BLaER1 (cell line): ENCODE results near the gene GYG2.

Source experiments
- H3K27ac ChIP-seq: shearing (Covaris generic); formaldehyde crosslinking; 2 replicates; pipeline ENCODE4 v1.8.1; 2022
- H3K27me3 ChIP-seq: shearing (Covaris generic); formaldehyde crosslinking; 2 replicates; pipeline ENCODE4 v1.8.1; 2022
- H3K36me3 ChIP-seq: shearing (Covaris generic); formaldehyde crosslinking; 2 replicates; pipeline ENCODE4 v1.8.1; 2022
- H3K4me1 ChIP-seq: shearing (Covaris generic); formaldehyde crosslinking; 2 replicates; pipeline ENCODE4 v1.8.1; 2022
- H3K4me2 ChIP-seq: shearing (Covaris generic); formaldehyde crosslinking; 2 replicates; pipeline ENCODE4 v1.8.1; 2022
- H3K4me3 ChIP-seq: shearing (Covaris generic); formaldehyde crosslinking; 2 replicates; pipeline ENCODE4 v1.8.1; 2022
- H3K9ac ChIP-seq: shearing (Covaris generic); formaldehyde crosslinking; 2 replicates; pipeline ENCODE4 v1.8.1; 2022
- H3K9me3 ChIP-seq: shearing (Covaris generic); formaldehyde crosslinking; 2 replicates; pipeline ENCODE4 v1.8.1; 2022
- H4K20me1 ChIP-seq: shearing (Covaris generic); formaldehyde crosslinking; 2 replicates; pipeline ENCODE4 v1.8.1; 2022
- Cebpa-rat ChIP-seq: shearing (Covaris generic); IDR thresholded peaks from 2 replicates; pipeline ENCODE4 v1.8.1; 2022

The GYG2 gene

GRCh38 chrX:2898846-2899512 lies 70.2 kb downstream of the GYG2 start:
- Histone ChIP-seq H4K20me1 (no peaks in the 10 kb centered on the region), H3K4me2 (peak overlapping the region; percentile 73; the same call in 1 of the 2 replicates), H3K27me3 (no peaks in the 10 kb centered on the region), H3K27ac (no peak overlapping the region), H3K36me3 (peaks cover 1% of the 10 kb centered on the region; the same call in 1 of the 2 replicates), H3K4me1 (peaks cover 34% of the 10 kb centered on the region), H3K9me3 (peaks cover 13% of the 10 kb centered on the region), H3K4me3 (no peak overlapping the region), H3K9ac (no peak overlapping the region)
- TF ChIP-seq Cebpa-rat, result no peak

DNA sequence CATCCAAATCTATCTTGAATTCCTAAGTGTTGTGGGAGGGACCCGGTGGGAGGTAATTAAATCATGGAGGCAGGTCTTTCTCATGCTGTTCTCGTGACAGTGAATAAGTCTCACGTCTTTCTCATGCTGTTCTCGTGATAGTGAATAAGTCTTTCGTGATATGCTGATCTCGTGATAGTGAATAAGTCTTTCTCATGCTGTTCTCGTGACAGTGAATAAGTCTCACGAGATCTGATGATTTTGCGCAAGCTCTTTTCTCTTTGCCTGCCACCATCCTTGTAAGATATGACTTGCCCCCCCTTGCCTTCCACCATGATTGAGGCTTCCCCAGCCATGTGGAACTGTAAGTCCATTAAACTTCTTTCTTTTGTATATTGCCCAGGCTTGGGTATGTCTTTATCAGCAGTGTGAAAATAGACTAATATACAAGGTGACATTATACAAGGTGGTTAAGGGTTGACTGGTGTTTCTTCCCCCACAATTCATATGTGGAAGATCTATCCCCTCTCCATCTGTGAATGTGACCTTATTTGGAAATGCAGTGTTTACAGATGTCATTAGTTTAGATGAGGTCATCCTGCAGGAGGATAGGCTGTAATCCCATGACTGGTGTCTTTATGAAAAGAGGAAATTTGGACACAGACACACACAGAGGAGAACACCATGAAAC lies 72.8 kb downstream of the GYG2 start:
- Histone ChIP-seq H3K9ac (no peak overlapping the region), H4K20me1 (no peaks in the 10 kb centered on the region), H3K36me3 (peaks cover 26% of the 10 kb centered on the region), H3K27ac (no peak overlapping the region), H3K4me2 (no peak overlapping the region), H3K4me3 (no peak overlapping the region), H3K9me3 (peaks cover 26% of the 10 kb centered on the region), H3K27me3 (no peaks in the 10 kb centered on the region), H3K4me1 (peaks cover 25% of the 10 kb centered on the region)
- no peak for TF ChIP-seq Cebpa-rat

GRCh38 chrX:2902841-2903240 lies 74.1 kb downstream of the GYG2 start:
- H3K4me3 ChIP-seq, result no peak overlapping the region
- no peak overlapping the region for H3K9ac ChIP-seq
- peaks cover 26% of the 10 kb centered on the region for H3K9me3 ChIP-seq
- no peak overlapping the region for H3K27ac ChIP-seq
- H3K4me1 ChIP-seq, result peaks cover 14% of the 10 kb centered on the region
- H4K20me1 ChIP-seq, result no peaks in the 10 kb centered on the region
- H3K27me3 ChIP-seq, result no peaks in the 10 kb centered on the region
- no peak for TF ChIP-seq Cebpa-rat
- H3K36me3 ChIP-seq, result peaks cover 40% of the 10 kb centered on the region
- no peak overlapping the region for H3K4me2 ChIP-seq

DNA sequence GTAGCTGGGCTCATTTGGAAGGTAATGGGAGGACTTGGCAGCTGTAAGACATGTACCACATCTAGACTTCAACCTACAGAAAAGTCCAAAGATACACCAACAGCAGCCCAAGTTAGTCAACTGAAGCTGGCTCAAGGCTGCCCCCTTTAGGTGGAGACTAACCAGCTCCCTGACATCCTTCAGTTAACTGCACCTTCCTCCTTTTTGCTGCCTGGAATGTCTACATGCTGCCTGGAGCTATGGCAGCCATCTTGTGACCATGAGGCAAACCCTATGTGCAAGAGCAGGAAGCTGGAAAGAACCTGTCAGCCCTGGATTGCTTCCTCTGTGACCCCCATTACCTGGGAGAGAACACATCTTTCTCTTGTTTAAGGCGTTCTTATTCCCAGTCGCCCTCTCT lies 74.6 kb downstream of the GYG2 start:
- Histone ChIP-seq H3K36me3 (peaks cover 40% of the 10 kb centered on the region), H4K20me1 (no peaks in the 10 kb centered on the region)
- TF ChIP-seq Cebpa-rat, result no peak

DNA sequence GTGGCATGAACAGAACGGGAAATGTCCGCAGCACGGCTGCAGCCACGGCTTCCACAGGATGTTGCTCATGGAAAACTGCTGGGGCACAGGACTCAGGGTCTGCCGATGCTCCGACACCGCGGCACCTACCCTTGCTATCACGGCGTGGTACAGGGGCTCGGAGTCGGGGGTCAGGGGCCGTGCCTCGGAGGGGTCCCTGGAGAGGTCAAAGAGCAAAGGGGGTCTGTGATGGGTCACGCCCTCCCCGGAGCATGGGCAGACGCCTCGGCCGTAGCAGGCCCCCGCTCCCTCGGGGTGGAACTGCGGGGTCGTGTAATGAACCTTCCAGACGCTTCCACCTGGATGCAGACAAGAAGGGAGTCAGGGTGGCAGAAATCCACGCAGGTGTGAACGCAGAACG lies 78.6 kb downstream of the GYG2 start:
- H3K27me3 ChIP-seq, result no peaks in the 10 kb centered on the region
- H4K20me1 ChIP-seq, result no peaks in the 10 kb centered on the region
- peaks cover 69% of the 10 kb centered on the region for H3K36me3 ChIP-seq
- H3K4me2 ChIP-seq, result no peak overlapping the region
- H3K9me3 ChIP-seq, result peaks cover 26% of the 10 kb centered on the region
- H3K27ac ChIP-seq, result no peak overlapping the region
- no peak for TF ChIP-seq Cebpa-rat
- no peak overlapping the region for H3K9ac ChIP-seq
- no peaks in the 10 kb centered on the region for H3K4me1 ChIP-seq
- no peak overlapping the region for H3K4me3 ChIP-seq

More for the DNA sequence above, 74.6 kb downstream of the GYG2 start:
- Histone ChIP-seq H3K4me2 (no peak overlapping the region), H3K27ac (no peak overlapping the region), H3K9ac (no peak overlapping the region), H3K4me1 (peaks cover 9% of the 10 kb centered on the region), H3K4me3 (no peak overlapping the region), H3K27me3 (no peaks in the 10 kb centered on the region), H3K9me3 (peaks cover 26% of the 10 kb centered on the region)

DNA sequence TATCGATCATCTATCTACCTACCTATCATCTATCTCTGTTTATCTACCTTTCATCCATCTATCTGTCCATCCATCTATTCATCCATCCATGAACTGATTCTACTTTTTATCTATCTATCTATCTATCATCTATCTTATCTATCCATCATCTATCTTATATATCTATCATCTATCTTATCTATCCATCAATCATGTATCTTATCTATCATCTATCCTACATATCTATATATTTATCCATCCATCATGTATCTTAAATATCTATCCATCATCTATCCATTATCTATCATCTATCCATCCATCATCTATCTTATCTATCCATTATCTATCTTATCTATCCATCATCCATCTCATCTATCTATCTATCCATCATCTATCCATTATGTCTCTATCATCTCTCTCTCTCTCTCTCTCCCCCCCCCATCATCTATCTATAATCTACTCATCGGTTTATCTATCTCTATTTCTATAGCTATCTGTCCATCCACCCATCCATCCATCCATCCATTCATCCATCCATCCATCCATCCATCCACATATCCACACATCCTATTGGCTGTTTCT lies 79.5 kb downstream of the GYG2 start:
- peaks cover 21% of the 10 kb centered on the region for H3K9me3 ChIP-seq
- no peaks in the 10 kb centered on the region for H3K27me3 ChIP-seq
- H4K20me1 ChIP-seq, result no peaks in the 10 kb centered on the region
- H3K4me1 ChIP-seq, result no peaks in the 10 kb centered on the region
- no peak overlapping the region for H3K27ac ChIP-seq
- no peak for TF ChIP-seq Cebpa-rat
- H3K36me3 ChIP-seq, result peaks cover 72% of the 10 kb centered on the region
- no peak overlapping the region for H3K9ac ChIP-seq
- no peak overlapping the region for H3K4me3 ChIP-seq
- no peak overlapping the region for H3K4me2 ChIP-seq

DNA sequence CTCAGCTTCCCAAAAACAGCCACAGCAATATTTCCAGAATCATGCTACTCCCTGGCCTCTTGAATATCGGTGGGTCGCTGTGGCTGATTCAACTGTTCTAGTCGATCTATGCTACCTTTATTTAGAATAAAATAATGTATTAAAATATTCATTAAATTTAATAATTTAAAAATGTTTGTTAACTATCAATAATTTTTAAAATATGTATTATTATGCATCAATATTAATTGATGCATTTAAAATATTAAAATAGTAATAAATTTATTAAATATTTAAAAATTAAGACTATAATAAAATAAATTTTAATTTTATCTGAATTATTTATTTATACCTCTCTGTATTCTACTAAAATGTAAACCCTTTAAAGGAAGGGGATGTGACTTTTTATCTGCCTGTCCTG lies 81.4 kb downstream of the GYG2 start:
- H3K4me2 ChIP-seq, result no peak overlapping the region
- no peaks in the 10 kb centered on the region for H3K27me3 ChIP-seq
- H4K20me1 ChIP-seq, result no peaks in the 10 kb centered on the region
- H3K4me3 ChIP-seq, result no peak overlapping the region
- H3K9ac ChIP-seq, result no peak overlapping the region
- H3K36me3 ChIP-seq, result peaks cover 78% of the 10 kb centered on the region
- no peaks in the 10 kb centered on the region for H3K4me1 ChIP-seq
- H3K27ac ChIP-seq, result no peak overlapping the region
- peaks cover 2% of the 10 kb centered on the region; the same call in 1 of the 2 replicates for H3K9me3 ChIP-seq
- TF ChIP-seq Cebpa-rat, result no peak

DNA sequence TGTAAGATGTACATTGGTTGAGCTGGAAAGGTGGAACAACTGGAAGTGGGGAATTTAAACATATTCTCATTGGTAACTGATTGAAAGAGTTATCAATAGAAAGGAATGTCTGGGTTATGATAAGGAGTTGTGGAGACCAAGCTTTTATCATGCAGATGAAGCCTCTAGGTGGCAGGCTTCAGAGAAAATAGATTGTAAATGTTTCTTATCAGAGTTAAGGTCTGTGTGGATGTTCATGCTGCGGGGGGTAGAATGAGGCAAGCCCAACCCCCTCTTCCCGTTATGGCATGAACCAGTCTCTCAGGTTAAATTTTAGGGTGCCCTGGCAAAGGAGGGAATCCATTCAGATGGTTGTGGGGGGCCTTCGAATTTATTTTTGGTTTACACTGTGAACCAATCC lies 84.4 kb downstream of the GYG2 start:
- peaks cover 80% of the 10 kb centered on the region for H3K36me3 ChIP-seq
- TF ChIP-seq Cebpa-rat, result no peak

DNA sequence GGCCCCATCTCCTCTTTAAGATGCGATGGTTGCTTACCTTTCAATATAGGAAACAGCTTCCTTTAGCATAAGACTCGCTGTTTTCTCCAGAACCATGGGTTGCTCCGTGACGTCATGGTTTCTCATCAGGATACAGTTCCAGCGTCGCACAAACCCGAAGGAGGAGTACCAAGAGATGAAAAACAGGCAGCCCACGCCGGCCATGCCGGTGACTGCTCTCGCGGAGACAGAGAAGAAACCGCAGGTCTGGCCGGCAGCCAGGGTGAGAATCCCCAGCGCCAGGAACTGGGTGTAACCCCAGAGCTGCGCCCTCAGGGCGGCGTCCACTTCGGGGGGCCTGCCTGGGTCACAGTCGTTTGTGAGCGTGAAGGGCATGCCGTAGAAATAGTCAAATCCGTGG lies 89.0 kb downstream of the GYG2 start:
- H3K9me3 ChIP-seq, result peaks cover 29% of the 10 kb centered on the region
- no peak overlapping the region for H3K4me2 ChIP-seq
- peaks cover 92% of the 10 kb centered on the region for H3K36me3 ChIP-seq
- H3K4me3 ChIP-seq, result no peak overlapping the region
- H4K20me1 ChIP-seq, result no peaks in the 10 kb centered on the region
- H3K27ac ChIP-seq, result no peak overlapping the region
- H3K9ac ChIP-seq, result no peak overlapping the region
- TF ChIP-seq Cebpa-rat, result no peak
- no peaks in the 10 kb centered on the region for H3K27me3 ChIP-seq
- no peaks in the 10 kb centered on the region for H3K4me1 ChIP-seq

More for the DNA sequence above, 84.4 kb downstream of the GYG2 start:
- Histone ChIP-seq H3K4me2 (no peak overlapping the region), H3K27me3 (no peaks in the 10 kb centered on the region), H4K20me1 (no peaks in the 10 kb centered on the region), H3K4me3 (no peak overlapping the region), H3K27ac (no peak overlapping the region), H3K9ac (no peak overlapping the region), H3K9me3 (peaks cover 27% of the 10 kb centered on the region), H3K4me1 (no peaks in the 10 kb centered on the region)

GRCh38 chrX:2921193-2921592 lies 92.5 kb downstream of the GYG2 start:
- TF ChIP-seq Cebpa-rat, result no peak
- Histone ChIP-seq H3K4me2 (no peak overlapping the region), H3K27ac (no peak overlapping the region), H3K36me3 (peaks cover 84% of the 10 kb centered on the region), H3K9ac (no peak overlapping the region), H3K27me3 (no peaks in the 10 kb centered on the region), H3K4me1 (peaks cover 8% of the 10 kb centered on the region), H3K9me3 (peaks cover 21% of the 10 kb centered on the region), H4K20me1 (no peaks in the 10 kb centered on the region), H3K4me3 (no peak overlapping the region)
